ENCODE results near the gene ECHS1. TPM values are rescaled to one million over a fixed set of nuclear protein-coding genes. Genes with fewer than 3 reads are reported as not detected.
A peak's percentile ranks its signal among the peaks of the same experiment; 100 is the strongest.

The ECHS1 gene
- total RNA-seq, 1 donor = 56.1 TPM

GRCh38 chr10:133393401-133394063 lies 20.4 kb upstream of the ECHS1 start:
- Histone ChIP-seq H3K36me3 (ENCODE audit: insufficient read depth, low read length) (peaks cover 27% of the 10 kb centered on the region), H3K4me3 (ENCODE audit: insufficient read depth, low read length) (peak overlapping the region; percentile 98), H3K27ac (ENCODE audit: low read depth, low read length) (no peak overlapping the region), H3K27me3 (ENCODE audit: insufficient read depth, low read length) (no peaks in the 10 kb centered on the region), H3K4me1 (ENCODE audit: insufficient read depth, low read length) (peaks cover 4% of the 10 kb centered on the region), H4K20me1 (ENCODE audit: insufficient read depth, low read length) (peaks cover 2% of the 10 kb centered on the region), H3K79me2 (ENCODE audit: insufficient read depth, low read length) (peaks cover 40% of the 10 kb centered on the region), H3K9me3 (ENCODE audit: low read depth, low read length) (no peaks in the 10 kb centered on the region), H2AFZ (ENCODE audit: low read length) (peak overlapping the region; percentile 83), H3K4me2 (ENCODE audit: insufficient read depth, low read length) (peak overlapping the region; percentile 94)
- no peak for DNase-seq (ENCODE audit: insufficient read length, low spot score, missing footprints)
- TF ChIP-seq CTCF (IDR thresholded peaks at IDR 0.05; ENCODE audit: extremely low read depth, low read depth, low read length) = no peak

- DNase-seq (ENCODE audit: insufficient read length, low spot score, missing footprints) = no peak
- no peaks in the 10 kb centered on the region for H3K27me3 ChIP-seq (ENCODE audit: insufficient read depth, low read length)
- H2AFZ ChIP-seq (ENCODE audit: low read length) = no peak overlapping the region
- H3K9me3 ChIP-seq (ENCODE audit: low read depth, low read length) = no peaks in the 10 kb centered on the region
- no peak overlapping the region for H3K4me3 ChIP-seq (ENCODE audit: insufficient read depth, low read length)
- H3K79me2 ChIP-seq (ENCODE audit: insufficient read depth, low read length) = peaks cover 28% of the 10 kb centered on the region
- no peak overlapping the region for H3K27ac ChIP-seq (ENCODE audit: low read depth, low read length)
- H3K36me3 ChIP-seq (ENCODE audit: insufficient read depth, low read length) = peaks cover 15% of the 10 kb centered on the region
- peaks cover 2% of the 10 kb centered on the region for H4K20me1 ChIP-seq (ENCODE audit: insufficient read depth, low read length)
- no peak for TF ChIP-seq CTCF (IDR thresholded peaks at IDR 0.05; ENCODE audit: extremely low read depth, low read depth, low read length)
- H3K4me2 ChIP-seq (ENCODE audit: insufficient read depth, low read length) = no peak overlapping the region
- peaks cover 4% of the 10 kb centered on the region for H3K4me1 ChIP-seq (ENCODE audit: insufficient read depth, low read length)
Measured at GRCh38 chr10:133391761-133392518, 18.8 kb upstream of the ECHS1 start.

- H3K4me3 ChIP-seq (ENCODE audit: insufficient read depth, low read length) = no peak overlapping the region
Measured at GRCh38 chr10:133391249-133391635, 18.1 kb upstream of the ECHS1 start.

More at GRCh38 chr10:133391249-133391635, 18.1 kb upstream of the ECHS1 start:
- no peak overlapping the region for H3K27ac ChIP-seq (ENCODE audit: low read depth, low read length)
- no peak overlapping the region for H3K4me2 ChIP-seq (ENCODE audit: insufficient read depth, low read length)
- peaks cover 2% of the 10 kb centered on the region for H4K20me1 ChIP-seq (ENCODE audit: insufficient read depth, low read length)
- no peaks in the 10 kb centered on the region for H3K27me3 ChIP-seq (ENCODE audit: insufficient read depth, low read length)
- H3K36me3 ChIP-seq (ENCODE audit: insufficient read depth, low read length) = peaks cover 8% of the 10 kb centered on the region
- TF ChIP-seq CTCF (IDR thresholded peaks at IDR 0.05; ENCODE audit: extremely low read depth, low read depth, low read length) = no peak
- no peak for DNase-seq (ENCODE audit: insufficient read length, low spot score, missing footprints)
- H3K79me2 ChIP-seq (ENCODE audit: insufficient read depth, low read length) = peaks cover 22% of the 10 kb centered on the region
- no peak overlapping the region for H2AFZ ChIP-seq (ENCODE audit: low read length)
- H3K4me1 ChIP-seq (ENCODE audit: insufficient read depth, low read length) = peaks cover 4% of the 10 kb centered on the region
- no peaks in the 10 kb centered on the region for H3K9me3 ChIP-seq (ENCODE audit: low read depth, low read length)
